GM12801 (cell line): Measurements from ENCODE around the gene KMT2A.

Experiments
- TF ChIP-seq, protein P1 (sequence below): IDR thresholded peaks from one replicate; pipeline ENCODE4 v1.5.1; 2011; ENCODE audit warnings: control low read depth; ENCODE audit not compliant: insufficient read length; ENCODE audit errors: extremely low read depth

KMT2A gene

GRCh38 chr11:118443590-118444218 lies 7.4 kb downstream of the KMT2A start:
- TF ChIP-seq, protein P1, sequence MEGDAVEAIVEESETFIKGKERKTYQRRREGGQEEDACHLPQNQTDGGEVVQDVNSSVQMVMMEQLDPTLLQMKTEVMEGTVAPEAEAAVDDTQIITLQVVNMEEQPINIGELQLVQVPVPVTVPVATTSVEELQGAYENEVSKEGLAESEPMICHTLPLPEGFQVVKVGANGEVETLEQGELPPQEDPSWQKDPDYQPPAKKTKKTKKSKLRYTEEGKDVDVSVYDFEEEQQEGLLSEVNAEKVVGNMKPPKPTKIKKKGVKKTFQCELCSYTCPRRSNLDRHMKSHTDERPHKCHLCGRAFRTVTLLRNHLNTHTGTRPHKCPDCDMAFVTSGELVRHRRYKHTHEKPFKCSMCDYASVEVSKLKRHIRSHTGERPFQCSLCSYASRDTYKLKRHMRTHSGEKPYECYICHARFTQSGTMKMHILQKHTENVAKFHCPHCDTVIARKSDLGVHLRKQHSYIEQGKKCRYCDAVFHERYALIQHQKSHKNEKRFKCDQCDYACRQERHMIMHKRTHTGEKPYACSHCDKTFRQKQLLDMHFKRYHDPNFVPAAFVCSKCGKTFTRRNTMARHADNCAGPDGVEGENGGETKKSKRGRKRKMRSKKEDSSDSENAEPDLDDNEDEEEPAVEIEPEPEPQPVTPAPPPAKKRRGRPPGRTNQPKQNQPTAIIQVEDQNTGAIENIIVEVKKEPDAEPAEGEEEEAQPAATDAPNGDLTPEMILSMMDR = no peak

- TF ChIP-seq, protein P1 = no peak
Measured at GRCh38 chr11:118447423-118447822, 11.1 kb downstream of the KMT2A start.

DNA sequence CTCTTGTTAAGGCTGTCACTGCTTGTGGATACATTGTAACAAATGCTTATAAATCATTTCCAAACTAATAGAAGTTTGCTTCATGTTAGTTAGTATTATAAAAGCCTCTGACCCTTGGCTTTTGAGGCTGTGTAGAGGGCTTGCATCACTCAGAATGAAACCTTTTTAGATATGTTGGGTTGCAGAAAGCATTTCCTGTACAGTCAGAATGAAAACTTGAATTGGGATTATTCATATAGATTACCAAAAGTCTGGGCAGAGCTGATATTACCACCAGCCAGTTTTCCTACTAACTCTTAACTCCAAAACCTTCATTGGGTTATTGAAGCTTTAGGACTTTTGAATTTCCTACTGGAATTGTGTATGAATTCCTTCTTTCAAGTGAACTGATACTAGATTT lies 12.0 kb downstream of the KMT2A start:
- TF ChIP-seq, protein P1 = no peak

- TF ChIP-seq, protein P1 = no peak
Measured at GRCh38 chr11:118449316-118449918, 13.1 kb downstream of the KMT2A start.

GRCh38 chr11:118450451-118450850 lies 14.2 kb downstream of the KMT2A start:
- TF ChIP-seq, protein P1 = no peak

- TF ChIP-seq, protein P1 = no peak
Measured at GRCh38 chr11:118462178-118462577, 25.9 kb downstream of the KMT2A start.

DNA sequence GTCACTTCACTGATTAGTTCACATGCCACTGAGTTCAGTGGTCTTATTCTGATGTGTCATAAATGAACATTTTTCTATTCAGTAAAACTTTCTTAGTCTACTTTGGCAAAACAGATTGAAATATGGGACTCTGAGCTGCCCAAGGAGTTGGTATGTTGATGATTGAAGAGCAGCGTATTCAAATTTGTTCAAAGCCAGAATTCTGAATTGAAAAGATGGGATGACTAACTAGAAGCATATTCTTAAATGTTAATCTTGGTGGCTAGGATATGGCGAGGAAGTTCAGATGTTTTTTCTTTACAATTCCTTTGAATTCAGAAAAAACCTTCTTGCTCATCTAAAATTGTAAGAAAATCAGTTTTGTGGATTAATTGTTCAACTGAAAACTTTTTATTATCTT lies 34.7 kb downstream of the KMT2A start:
- TF ChIP-seq, protein P1 = no peak
